HG03378 (cell line): ENCODE results near the gene HCFC1.
"Not testable (repeated sequence)": the region's sequence is repeated elsewhere in the genome, so short reads cannot be mapped to it uniquely, and the experiment has no call there.

Experiments used
- ATAC-seq: cut with Tn5 transposase; IDR thresholded peaks from one replicate; pipeline ENCODE4 v1.9.1; 2021; ENCODE audit warnings: mild to moderate bottlenecking, moderate library complexity; ENCODE audit not compliant: unreplicated experiment

The HCFC1 gene

GRCh38 chrX:154010330-154011087, 38.9 kb upstream of the HCFC1 start:
- no peak for ATAC-seq

DNA sequence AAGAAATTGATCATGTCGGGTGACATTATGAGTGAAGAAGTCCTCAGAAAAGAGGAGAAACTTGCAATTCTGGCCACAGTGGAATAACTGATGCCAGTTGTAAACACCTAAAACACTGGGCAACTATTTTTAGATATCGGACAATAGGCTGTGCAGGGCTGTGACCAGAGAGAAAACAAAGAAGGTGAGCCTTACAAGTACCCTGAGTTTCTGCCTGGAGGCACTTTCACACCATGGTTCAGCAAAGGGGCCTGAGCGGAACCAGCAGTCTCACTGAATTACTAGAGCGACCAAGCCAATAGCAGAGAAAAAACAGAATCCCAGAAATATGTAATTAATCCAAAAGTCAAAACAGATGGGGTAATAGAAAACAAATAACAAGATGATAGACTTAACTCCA, 36.9 kb upstream of the HCFC1 start:
- no peak for ATAC-seq

- ATAC-seq: no peak
Measured at GRCh38 chrX:154006947-154007346, 35.3 kb upstream of the HCFC1 start.

GRCh38 chrX:154004315-154004714, 32.7 kb upstream of the HCFC1 start:
- ATAC-seq: no peak

DNA sequence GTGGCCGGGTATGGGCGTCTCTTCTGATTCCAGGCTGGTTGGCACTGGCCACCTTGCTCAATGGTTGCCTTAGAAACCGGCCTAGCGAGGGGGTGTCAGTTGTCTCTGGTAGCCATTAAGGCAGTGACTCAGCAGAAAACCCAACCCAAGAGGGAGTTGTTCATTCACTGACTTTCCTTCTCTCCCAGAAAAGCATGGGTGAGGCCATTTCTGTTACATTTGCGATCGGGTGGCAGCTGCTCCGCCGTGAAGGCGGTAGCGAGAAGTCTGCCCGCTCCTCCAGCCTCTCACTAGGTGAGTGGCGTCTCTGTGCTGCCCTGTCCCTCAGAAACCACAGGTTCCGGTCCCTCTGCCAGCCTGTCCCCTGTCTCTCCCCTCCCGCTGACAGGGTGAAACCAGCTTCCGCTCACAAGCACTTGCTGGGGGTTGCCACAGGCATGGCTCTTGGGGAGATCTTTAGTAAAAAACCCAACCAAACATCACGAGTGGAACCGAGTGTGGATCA, 30.6 kb upstream of the HCFC1 start:
- ATAC-seq: no peak

GRCh38 chrX:154000051-154000450, 28.4 kb upstream of the HCFC1 start:
- ATAC-seq: no peak

DNA sequence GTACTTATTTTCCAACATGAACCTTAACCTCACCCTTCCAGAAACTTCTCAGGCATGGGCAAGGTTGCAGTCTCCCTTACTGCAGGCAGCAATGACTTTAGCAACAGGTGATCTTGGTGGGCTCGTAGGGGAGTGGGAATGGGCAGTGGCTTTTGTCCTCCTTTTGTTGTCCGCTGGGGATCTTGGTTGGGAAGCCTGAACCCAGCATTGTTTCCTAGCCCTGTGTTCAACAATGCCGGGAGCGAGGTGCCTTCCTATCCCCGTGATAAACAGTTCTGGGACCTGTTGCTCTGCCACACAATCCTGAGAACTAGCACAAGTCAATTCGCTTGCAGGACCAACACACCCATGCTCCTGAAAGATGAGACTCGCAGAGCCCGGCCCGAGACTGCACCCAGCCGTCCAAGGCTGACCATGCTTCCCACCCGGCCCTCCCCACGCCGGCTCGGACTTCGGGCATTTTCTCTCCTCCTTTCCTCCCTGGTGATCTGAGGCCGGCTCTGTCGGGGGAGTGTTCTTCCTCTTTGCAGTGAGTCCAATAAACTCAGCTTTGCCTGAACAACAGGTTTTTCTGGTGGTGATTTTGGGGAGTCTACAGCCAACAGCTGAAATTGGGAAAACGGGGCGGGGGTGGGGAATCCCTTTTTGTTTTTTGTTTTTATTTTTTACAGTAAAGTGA, 27.9 kb upstream of the HCFC1 start:
- ATAC-seq: no peak

GRCh38 chrX:153995504-153995903, 23.9 kb upstream of the HCFC1 start:
- no peak for ATAC-seq

GRCh38 chrX:153994398-153994797, 22.8 kb upstream of the HCFC1 start:
- ATAC-seq: not testable (repeated sequence)

GRCh38 chrX:153993978-153994377, 22.4 kb upstream of the HCFC1 start:
- ATAC-seq: no peak

GRCh38 chrX:153993079-153993478, 21.5 kb upstream of the HCFC1 start:
- no peak for ATAC-seq

DNA sequence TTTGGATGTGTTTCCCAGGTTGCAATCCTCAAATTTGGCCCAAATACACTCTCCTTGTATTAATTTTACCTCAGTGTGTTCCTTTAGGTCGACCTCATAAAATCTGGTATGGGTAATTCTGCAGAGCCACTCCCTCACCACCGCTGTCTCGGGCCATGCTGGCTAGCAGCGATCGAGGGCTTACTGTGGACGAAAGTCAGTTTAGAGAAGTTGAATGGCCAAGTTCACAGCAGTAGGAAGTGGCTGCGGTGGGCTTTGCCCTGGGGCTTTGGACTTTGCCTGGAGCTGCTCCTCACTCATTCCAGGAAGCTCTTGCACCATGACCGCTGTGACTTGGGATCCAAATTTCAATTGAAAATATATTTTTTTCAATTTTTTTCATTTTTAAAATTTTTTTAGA, 20.6 kb upstream of the HCFC1 start:
- ATAC-seq: no peak

GRCh38 chrX:153991013-153991580, 19.5 kb upstream of the HCFC1 start:
- ATAC-seq: no peak

GRCh38 chrX:153989973-153990655, 18.5 kb upstream of the HCFC1 start:
- ATAC-seq: no peak

- ATAC-seq: no peak
Measured at GRCh38 chrX:153988493-153988892, 16.9 kb upstream of the HCFC1 start.

GRCh38 chrX:153984351-153985178, 12.9 kb upstream of the HCFC1 start:
- ATAC-seq: no peak

GRCh38 chrX:153983321-153983801, 11.7 kb upstream of the HCFC1 start:
- no peak for ATAC-seq

DNA sequence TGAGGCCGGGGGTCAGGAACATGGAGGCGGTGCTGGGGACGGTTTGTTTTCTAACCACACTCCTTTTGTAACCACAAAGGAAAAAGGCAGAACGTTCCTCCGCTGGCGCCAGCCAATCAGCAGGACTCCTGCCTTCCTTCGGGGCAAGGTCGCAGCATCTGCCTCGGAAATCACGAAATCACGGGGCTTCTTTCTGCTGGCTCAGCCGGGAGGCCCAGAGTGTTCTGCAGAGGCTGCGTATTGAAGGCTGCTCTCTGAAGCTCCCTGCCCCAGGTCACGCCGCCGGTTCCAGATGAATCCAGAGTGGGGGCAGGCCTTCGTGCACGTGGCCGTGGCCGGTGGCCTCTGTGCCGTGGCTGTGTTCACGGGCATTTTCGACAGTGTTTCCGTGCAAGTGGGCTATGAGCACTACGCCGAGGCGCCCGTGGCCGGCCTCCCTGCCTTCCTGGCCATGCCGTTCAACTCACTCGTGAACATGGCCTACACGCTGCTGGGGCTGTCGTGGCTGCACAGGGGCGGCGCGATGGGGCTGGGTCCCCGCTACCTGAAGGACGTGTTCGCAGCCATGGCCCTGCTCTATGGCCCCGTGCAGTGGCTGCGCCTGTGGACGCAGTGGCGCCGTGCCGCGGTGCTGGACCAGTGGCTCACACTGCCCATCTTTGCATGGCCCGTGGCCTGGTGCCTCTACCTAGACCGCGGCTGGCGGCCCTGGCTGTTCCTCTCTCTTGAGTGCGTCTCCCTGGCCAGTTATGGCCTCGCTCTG, 10.3 kb upstream of the HCFC1 start:
- no peak for ATAC-seq

GRCh38 chrX:153981231-153981630, 9.6 kb upstream of the HCFC1 start:
- no peak for ATAC-seq

DNA sequence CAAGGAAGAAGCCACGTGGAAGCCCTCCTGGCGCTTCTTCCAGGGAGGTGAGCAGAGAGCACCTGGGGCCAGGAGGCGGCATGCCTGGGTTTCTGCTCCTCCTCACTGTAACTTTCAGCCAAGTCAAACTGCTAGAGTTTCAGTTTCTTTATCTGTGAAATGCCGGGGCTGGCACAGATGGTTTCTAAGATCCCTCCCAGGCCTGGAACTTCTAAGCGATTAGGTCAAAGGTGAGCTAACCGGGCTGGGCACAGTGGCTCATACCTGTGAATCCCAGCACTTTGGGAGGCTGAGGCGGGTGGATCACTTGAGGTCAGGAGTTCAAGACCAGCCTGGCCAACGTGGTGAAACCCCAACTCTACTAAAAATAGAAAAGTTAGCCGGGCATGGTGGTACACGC, 8.8 kb upstream of the HCFC1 start:
- ATAC-seq: not testable (repeated sequence)
